ENCODE data around the gene DGUOK. TPM values are rescaled to one million over a fixed set of nuclear protein-coding genes. Genes with fewer than 3 reads are reported as not detected.

Gene DGUOK
- total and polyA plus RNA-seq, 2 experiments from 2014 or later = 68.4 to 287 TPM

GRCh38 chr2:74000666-74001065, 74.0 kb downstream of the DGUOK start:
- H4K20me1 ChIP-seq (replicated peaks; ENCODE audit: insufficient read depth) = peaks cover 33% of the 10 kb centered on the region
- H3K4me2 ChIP-seq = peak overlapping the region; percentile 55
- peak overlapping the region; percentile 20; the same call in 1 of the 3 replicates for H3K4me3 Mint-ChIP-seq

More at GRCh38 chr2:74000666-74001065, 74.0 kb downstream of the DGUOK start:
- no peaks in the 10 kb centered on the region for H3K9me2 ChIP-seq (ENCODE audit: insufficient read depth)
- peaks cover 21% of the 10 kb centered on the region for H3K27me3 Mint-ChIP-seq (ENCODE audit: insufficient read depth, low read depth, poor library complexity)
- TF ChIP-seq, protein P1, sequence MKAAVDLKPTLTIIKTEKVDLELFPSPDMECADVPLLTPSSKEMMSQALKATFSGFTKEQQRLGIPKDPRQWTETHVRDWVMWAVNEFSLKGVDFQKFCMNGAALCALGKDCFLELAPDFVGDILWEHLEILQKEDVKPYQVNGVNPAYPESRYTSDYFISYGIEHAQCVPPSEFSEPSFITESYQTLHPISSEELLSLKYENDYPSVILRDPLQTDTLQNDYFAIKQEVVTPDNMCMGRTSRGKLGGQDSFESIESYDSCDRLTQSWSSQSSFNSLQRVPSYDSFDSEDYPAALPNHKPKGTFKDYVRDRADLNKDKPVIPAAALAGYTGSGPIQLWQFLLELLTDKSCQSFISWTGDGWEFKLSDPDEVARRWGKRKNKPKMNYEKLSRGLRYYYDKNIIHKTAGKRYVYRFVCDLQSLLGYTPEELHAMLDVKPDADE (IDR thresholded peaks at IDR 0.05) = no peak
- TF ChIP-seq, protein P2, sequence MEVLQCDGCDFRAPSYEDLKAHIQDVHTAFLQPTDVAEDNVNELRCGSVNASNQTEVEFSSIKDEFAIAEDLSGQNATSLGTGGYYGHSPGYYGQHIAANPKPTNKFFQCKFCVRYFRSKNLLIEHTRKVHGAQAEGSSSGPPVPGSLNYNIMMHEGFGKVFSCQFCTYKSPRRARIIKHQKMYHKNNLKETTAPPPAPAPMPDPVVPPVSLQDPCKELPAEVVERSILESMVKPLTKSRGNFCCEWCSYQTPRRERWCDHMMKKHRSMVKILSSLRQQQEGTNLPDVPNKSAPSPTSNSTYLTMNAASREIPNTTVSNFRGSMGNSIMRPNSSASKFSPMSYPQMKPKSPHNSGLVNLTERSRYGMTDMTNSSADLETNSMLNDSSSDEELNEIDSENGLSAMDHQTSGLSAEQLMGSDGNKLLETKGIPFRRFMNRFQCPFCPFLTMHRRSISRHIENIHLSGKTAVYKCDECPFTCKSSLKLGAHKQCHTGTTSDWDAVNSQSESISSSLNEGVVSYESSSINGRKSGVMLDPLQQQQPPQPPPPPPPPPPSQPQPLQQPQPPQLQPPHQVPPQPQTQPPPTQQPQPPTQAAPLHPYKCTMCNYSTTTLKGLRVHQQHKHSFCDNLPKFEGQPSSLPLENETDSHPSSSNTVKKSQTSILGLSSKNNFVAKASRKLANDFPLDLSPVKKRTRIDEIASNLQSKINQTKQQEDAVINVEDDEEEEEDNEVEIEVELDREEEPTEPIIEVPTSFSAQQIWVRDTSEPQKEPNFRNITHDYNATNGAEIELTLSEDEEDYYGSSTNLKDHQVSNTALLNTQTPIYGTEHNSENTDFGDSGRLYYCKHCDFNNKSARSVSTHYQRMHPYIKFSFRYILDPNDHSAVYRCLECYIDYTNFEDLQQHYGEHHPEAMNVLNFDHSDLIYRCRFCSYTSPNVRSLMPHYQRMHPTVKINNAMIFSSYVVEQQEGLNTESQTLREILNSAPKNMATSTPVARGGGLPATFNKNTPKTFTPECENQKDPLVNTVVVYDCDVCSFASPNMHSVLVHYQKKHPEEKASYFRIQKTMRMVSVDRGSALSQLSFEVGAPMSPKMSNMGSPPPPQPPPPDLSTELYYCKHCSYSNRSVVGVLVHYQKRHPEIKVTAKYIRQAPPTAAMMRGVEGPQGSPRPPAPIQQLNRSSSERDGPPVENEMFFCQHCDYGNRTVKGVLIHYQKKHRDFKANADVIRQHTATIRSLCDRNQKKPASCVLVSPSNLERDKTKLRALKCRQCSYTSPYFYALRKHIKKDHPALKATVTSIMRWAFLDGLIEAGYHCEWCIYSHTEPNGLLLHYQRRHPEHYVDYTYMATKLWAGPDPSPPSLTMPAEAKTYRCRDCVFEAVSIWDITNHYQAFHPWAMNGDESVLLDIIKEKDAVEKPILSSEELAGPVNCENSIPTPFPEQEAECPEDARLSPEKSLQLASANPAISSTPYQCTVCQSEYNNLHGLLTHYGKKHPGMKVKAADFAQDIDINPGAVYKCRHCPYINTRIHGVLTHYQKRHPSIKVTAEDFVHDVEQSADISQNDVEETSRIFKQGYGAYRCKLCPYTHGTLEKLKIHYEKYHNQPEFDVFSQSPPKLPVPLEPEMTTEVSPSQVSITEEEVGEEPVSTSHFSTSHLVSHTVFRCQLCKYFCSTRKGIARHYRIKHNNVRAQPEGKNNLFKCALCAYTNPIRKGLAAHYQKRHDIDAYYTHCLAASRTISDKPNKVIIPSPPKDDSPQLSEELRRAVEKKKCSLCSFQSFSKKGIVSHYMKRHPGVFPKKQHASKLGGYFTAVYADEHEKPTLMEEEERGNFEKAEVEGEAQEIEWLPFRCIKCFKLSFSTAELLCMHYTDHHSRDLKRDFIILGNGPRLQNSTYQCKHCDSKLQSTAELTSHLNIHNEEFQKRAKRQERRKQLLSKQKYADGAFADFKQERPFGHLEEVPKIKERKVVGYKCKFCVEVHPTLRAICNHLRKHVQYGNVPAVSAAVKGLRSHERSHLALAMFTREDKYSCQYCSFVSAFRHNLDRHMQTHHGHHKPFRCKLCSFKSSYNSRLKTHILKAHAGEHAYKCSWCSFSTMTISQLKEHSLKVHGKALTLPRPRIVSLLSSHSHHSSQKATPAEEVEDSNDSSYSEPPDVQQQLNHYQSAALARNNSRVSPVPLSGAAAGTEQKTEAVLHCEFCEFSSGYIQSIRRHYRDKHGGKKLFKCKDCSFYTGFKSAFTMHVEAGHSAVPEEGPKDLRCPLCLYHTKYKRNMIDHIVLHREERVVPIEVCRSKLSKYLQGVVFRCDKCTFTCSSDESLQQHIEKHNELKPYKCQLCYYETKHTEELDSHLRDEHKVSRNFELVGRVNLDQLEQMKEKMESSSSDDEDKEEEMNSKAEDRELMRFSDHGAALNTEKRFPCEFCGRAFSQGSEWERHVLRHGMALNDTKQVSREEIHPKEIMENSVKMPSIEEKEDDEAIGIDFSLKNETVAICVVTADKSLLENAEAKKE (CRISPR knock-in tag; IDR thresholded peaks at IDR 0.05) = no peak
- TF ChIP-seq CTCF (conservative IDR thresholded peaks at IDR 0.05; ENCODE audit: low read depth in 2 of 2) (no peak), POLR2AphosphoS5 (IDR thresholded peaks at IDR 0.05; ENCODE audit: low read depth) (no peak), STAT1 (IDR thresholded peaks at IDR 0.05; ENCODE audit: unreplicated experiment) (no peak), EZH2phosphoT487 (IDR thresholded peaks at IDR 0.05; ENCODE audit: unreplicated experiment) (no peak), ZNF114 (CRISPR knock-in tag; IDR thresholded peaks at IDR 0.05) (no peak), JUNB (IDR thresholded peaks at IDR 0.05; ENCODE audit: unreplicated experiment) (no peak)
- peaks cover 72% of the 10 kb centered on the region for H3K79me2 ChIP-seq (replicated peaks; ENCODE audit: insufficient read depth)
- no peaks in the 10 kb centered on the region for H3K9me3 Mint-ChIP-seq
- no peaks in the 10 kb centered on the region; the same call in 2 of the 3 replicates for H3K36me3 Mint-ChIP-seq (ENCODE audit: low read depth)
- H3K27me3 ChIP-seq (ENCODE audit: insufficient read depth) = no peaks in the 10 kb centered on the region
- no peak overlapping the region for H3K27ac ChIP-seq (ENCODE audit: low read depth)
- no peaks in the 10 kb centered on the region for H3F3A ChIP-seq (replicated peaks; ENCODE audit: low read depth)
- peaks cover 73% of the 10 kb centered on the region for H3K4me1 Mint-ChIP-seq
- no peak overlapping the region for H3K27ac Mint-ChIP-seq
- no peaks in the 10 kb centered on the region; the same call in 1 of the 2 replicates for H3K36me3 ChIP-seq (ENCODE audit: insufficient read depth)
- no peak for DNase-seq (ENCODE audit: low spot score)
- peaks cover 45% of the 10 kb centered on the region for H3K4me1 ChIP-seq (ENCODE audit: insufficient read depth)
- peak overlapping the region; percentile 20; the same call in 1 of the 2 replicates for H3K4me3 ChIP-seq
- no peak overlapping the region for H2AFZ ChIP-seq
- ATAC-seq = no peak

Data from GM23338 (cell line).